T-helper 2 cell (primary cell): ENCODE measurements around the gene N4BP2L1.

Experiments
- DNase-seq, 5 experiments: peaks; one replicate each; pipeline versions ENCODE4 v3.0.0 to v3.0.0-alpha.2; 2012 to 2022
- total RNA-seq, 2 donors: gene quantifications; one replicate each; lab custom pipeline; 2026; lab: John Stamatoyannopoulos, UW

Gene N4BP2L1
- total RNA-seq, result 19.3 to 34.2 reads per million in 2 donors

DNA sequence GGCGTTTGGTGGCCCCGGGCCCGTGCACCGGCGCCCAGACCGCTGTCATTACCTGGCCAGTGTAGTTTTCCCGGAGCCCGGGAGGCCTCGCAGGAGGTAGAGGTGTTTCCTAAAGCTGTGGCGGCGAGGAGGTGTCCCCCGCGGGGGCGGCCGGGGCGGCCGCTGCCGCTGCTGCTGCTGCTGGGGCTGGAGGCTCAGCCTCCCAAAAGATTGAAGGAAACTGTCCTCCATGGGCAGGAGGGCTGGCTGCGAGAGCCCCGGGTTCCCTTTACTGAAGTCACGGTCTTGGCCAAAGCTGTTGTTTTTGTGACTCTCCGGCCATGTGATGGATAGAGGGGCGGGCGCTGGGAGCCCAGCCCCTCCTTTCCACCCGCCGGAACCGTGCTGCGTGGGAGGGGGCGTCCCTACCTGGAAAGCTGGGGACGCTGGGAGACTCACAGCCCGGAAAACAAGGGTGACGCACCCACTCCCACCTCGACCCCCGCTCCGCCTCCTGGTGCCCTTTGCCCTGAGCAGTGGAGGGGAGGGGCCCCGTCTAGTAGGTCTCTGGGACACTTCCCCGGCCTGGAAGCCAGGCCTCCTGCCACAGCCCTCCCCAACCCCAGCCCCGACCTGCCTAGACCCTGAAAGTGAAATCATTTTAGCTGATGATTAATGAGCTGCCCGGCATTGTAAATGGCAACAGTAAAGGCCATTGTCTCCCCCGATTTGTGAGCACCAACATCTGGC is at the start of gene N4BP2L1:
Gene N4BP2L1 (minus strand): TSS at position 279 of the 729 bp plus-strand sequence. CDS start 48 bp downstream, at position 231.
- DNase-seq, result peak; percentile 63 to 86 (median 81)

- DNase-seq, result no peak
Observed at GRCh38 chr13:32476892-32477291, 49.0 kb upstream of the N4BP2L1 start.

DNA sequence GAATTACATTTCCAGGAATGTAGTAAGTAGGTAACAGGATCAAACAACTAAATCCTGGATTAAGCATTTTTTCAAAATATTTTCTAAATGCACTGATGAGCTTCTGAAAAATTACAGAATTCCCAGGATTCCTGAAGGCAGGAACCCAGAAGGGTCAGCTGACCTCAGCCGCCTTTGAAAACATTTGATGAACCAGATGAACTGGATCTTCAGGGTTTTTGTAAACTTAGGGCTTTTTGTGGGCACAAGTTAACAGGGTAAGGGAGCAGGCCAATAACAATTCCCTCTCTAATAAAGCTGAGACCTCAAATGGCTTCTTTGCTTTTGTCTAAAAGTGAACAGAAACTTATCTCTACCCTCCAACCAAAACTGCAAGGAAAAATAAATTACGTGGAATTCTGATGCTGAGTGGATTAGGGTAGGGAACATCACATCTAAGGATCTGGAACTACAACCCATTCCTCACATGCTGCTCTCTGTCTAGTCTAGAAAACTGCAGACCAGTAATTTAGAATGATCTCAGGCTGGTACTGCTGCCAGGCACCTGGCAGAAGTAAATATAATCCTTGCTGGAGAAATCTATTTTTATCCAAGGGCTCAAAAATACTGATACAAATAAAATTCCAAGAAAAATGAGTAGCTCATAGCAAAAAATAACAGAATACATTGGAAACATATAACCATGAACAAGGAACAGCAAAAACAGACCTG is 48.2 kb upstream of the N4BP2L1 start:
- DNase-seq, result no peak

GRCh38 chr13:32474999-32475792 is 47.3 kb upstream of the N4BP2L1 start:
- DNase-seq, result no peak

GRCh38 chr13:32473650-32474049 is 45.7 kb upstream of the N4BP2L1 start:
- DNase-seq, result no peak

DNA sequence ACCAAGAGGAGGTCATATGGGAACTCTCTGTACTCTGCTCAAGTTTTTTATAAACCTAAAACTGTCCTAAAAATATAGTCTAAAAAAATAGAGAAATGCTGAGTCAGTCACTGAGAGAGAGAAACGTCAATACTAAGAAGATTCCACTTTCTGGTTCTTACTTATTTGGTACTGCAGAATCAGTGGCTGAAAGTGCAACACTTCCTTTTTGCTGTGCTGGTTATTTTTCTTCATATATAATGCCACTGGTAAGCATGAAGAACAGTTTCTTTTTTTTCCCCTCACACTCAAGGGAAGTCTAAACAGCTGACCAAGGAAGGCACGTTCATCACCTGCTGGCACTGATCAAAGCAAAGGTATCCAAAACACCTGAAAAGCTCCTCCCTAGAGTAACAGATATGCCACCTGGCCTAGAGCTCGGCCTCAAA is 44.3 kb upstream of the N4BP2L1 start:
- DNase-seq, result peak in 1 of 5 experiments; percentile 80

DNA sequence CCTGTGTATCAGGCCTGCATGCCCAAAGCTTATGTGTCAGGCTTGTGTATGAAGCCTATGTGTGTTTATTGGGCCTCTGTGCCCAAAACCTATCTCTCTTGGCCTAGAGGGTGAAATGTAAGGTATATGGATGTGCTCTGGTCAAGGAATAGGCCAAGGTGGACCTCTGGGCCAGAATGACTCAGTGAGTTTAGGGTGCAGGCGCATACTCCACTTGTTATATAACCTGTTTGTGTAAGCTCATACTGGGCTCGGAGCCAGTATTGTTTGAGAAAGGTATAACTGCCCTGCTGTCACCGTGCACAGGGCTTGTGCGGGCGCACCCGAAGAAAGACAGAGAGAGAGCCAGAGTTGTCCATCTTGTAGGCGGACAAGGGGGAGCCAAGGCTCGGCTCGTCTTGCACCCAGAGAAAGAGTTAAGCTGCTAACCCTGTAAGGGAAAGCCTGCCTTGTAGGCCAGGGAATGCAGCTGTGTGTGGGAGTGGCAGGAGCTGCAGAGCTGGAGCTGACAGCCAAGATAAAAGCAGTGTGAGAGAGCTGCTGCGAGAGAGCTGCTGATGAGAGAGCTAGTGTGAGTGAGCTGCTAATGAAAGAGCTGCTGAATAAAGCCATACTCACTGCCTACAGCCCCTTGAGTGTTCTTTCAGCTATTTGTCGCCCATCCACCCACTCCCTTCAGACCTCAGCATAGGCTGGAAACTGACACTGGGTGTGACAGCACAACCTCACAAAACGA is 43.4 kb upstream of the N4BP2L1 start:
- DNase-seq, result peak in 1 of 5 experiments; percentile 22

- no peak for DNase-seq
Observed at GRCh38 chr13:32468502-32469142, 40.7 kb upstream of the N4BP2L1 start.

DNA sequence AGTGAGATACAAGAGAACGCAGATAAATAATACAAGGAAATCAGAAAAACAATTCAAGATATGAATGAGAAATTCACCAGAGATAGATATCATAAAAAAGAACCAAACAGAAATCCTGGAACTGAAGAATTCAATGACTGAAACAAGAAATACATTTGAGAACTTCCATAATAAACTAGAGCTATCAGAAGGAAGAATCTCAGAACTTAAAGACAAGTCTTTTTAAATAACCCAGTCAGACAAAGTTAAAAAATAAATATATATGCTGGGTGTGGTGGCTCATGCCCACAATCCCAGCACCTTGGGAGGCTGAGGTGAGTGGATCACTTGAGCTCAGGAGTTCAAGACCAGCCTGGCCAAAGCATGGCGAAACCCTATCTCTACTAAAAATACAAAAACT is 28.7 kb upstream of the N4BP2L1 start:
- no peak for DNase-seq

DNA sequence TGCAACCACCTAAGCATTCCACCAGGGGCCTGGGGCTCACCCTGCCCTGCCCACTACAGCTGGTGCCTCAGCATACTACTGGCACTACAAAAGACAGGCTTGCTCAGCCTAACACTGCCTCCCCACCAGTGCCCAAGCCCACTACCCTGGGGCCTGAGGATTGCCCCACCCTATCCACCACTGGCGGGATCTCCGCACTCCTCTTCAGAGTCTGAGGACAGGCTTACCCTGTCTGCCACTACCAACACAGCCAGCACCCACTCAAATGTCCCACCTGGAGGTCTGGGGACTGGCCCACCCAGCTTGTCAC is 27.6 kb upstream of the N4BP2L1 start:
- DNase-seq, result no peak

DNA sequence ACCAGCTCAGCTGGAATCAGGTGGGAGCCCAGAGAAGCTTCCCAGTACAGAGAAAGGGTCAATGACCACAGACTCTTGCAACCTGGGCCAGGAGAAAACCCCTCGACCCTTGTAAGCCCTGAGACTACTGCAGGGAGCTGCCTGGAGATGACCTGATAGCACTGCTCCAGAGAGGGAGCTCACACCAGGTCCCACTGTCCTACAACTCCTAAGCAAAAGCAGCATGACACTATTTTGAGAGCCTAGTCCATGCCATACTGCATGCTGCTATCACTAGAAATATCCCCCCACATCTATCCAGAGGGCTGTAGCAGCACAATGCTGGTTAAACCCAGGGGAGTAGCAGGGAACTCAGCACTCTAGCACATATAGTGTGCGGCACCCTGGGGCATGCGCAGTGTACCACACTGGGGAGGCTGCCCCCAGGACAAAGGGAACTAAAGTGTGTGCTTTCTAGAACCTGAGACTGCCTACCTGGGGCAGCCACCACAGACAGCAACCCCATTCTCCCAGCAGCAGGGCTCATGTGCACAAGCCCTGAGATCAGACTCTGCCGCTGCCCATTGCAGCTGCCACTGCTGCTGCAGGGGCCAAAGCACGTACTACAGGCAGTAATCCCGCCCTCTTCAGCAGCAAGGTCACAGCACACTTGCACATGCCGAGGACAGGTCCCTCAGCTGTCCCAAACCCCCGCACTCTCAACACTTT is 27.1 kb upstream of the N4BP2L1 start:
- no peak for DNase-seq

DNA sequence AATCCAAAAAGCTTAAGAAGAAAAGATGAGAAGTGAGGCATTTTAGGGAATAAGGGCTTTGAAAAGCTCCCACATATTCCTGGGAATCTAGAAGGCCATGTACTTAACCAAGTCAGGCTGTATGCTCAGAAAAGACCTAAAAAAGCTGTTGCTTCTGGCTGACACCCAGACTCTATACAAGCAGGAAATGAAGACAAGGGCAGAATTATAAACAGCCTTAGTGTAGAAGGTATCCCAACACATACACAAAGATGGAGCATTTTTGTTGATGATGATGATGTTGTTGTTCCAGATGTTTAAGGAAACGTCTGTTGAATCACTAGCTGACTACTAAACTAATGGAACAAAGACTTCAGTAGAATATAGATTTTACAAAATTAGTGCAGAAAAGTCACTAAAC is 26.1 kb upstream of the N4BP2L1 start:
- DNase-seq, result no peak

GRCh38 chr13:32448972-32449371 is 21.0 kb upstream of the N4BP2L1 start:
- DNase-seq, result no peak

DNA sequence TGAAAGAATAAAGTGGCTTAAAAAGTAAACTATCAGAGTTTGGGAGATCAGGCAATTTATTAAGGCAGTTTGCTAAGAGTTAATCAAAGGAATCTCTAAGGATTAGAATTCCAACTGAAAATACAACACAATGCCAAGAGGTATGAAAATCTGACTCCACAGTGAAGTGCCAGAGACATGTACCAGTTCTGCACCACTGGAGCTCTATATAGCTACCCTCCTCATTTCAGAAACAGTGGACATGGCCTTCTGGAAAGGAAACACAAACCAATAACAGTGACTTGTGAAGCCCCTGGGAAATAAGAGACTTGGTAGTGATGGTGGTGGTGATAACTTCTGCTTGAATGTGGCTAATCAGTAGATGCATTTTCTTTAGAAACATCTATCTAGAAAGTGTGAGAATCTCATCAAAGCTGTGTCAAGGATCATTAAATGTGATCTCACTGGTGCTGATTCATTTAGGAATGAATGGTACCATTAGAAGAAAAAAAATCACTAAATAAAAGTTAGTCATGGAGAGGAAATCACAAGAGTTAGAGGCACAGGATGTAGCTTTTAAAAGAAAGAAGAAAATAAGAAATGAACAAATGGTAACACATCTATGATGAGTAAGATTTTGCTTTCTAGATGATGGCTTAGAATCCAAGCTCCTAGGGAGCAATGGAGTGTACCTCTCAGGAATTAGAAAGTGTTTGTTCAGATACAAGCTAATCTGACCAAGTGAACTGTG is 20.1 kb upstream of the N4BP2L1 start:
- peak in 1 of 5 experiments; percentile 40 for DNase-seq

DNA sequence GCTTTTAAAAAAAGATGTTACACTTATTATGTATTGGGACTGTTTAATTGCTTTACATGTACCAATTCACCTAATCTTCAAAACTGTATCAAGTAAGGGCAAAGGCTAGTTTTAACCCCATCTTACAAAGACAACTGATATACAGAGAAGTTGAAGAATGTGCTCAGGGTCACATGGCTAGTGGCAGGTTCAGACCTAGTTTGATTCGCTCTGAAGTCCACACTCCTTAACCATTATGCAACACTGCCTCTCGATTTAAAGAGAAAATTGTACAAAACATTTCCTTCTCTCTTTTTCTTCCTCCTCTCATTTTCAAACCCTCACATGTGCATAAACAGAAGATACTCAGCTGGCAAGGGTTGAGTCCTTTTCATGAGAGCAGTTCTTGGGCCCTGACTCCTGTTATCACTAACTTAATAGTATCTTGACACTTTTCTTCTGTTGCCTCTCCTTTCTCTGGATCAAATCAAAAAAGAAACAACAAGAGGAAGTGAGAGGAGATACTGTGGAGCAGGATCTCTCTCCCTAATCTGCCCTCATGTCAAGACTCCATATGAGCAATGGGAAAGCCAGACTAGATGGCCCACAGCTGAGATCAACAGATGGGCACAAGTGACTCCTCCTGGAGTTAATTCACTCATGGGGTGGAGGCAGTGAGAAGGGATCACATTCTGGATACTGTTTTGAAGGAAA is 19.0 kb upstream of the N4BP2L1 start:
- DNase-seq, result no peak

- DNase-seq, result no peak
Observed at GRCh38 chr13:32446220-32446619, 18.3 kb upstream of the N4BP2L1 start.

GRCh38 chr13:32445461-32445860 is 17.5 kb upstream of the N4BP2L1 start:
- no peak for DNase-seq

DNA sequence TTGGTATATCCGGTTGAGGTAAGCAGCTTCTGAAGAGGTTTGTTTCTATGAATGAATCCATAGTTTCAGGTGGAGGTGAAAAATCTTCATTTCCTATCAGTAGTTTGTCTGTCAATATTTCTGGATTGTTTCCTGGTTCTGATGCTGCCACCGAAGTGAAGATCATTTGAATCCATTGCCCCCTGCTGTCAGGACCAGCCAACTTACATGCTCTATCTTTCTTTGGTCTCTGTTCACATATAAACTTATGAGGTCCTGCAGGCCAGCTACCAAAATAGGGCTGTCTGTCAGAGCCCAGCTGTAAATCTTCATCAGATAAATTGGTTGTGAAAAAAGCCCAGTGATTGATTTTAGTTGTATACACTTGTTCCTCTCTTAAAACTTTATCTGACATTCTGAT is 15.2 kb upstream of the N4BP2L1 start:
- peak in 1 of 5 experiments; percentile 70 for DNase-seq

- no peak for DNase-seq
Observed at GRCh38 chr13:32438871-32439270, 10.9 kb upstream of the N4BP2L1 start.

GRCh38 chr13:32432856-32433255 is 4.9 kb upstream of the N4BP2L1 start:
- no peak for DNase-seq
